ENCODE measurements around the gene ZNF3.

GRCh38 chr7:100130608-100131453 lies 49.3 kb upstream of the ZNF3 start:
- TF ChIP-seq POLR2A (IDR thresholded peaks at IDR 0.05) = no peak
- TF ChIP-seq, protein P1, sequence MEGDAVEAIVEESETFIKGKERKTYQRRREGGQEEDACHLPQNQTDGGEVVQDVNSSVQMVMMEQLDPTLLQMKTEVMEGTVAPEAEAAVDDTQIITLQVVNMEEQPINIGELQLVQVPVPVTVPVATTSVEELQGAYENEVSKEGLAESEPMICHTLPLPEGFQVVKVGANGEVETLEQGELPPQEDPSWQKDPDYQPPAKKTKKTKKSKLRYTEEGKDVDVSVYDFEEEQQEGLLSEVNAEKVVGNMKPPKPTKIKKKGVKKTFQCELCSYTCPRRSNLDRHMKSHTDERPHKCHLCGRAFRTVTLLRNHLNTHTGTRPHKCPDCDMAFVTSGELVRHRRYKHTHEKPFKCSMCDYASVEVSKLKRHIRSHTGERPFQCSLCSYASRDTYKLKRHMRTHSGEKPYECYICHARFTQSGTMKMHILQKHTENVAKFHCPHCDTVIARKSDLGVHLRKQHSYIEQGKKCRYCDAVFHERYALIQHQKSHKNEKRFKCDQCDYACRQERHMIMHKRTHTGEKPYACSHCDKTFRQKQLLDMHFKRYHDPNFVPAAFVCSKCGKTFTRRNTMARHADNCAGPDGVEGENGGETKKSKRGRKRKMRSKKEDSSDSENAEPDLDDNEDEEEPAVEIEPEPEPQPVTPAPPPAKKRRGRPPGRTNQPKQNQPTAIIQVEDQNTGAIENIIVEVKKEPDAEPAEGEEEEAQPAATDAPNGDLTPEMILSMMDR (IDR thresholded peaks at IDR 0.05) = peak in 2 of 3 donors; percentile 62 to 94
